ENCODE measurements around the gene RGS9BP. TPM values are rescaled to one million over a fixed set of nuclear protein-coding genes. Genes with fewer than 3 reads are reported as not detected.

The RGS9BP gene
- total RNA-seq, 1 donor from 2014 or later = 2.0 TPM

GRCh38 chr19:32717496-32717895, 41.8 kb downstream of the RGS9BP start:
- Histone ChIP-seq H3K36me3 (peaks cover 21% of the 10 kb centered on the region), H3K9me3 (no peaks in the 10 kb centered on the region), H3K4me3 (no peak overlapping the region), H3K27ac (no peak overlapping the region), H3K27me3 (no peaks in the 10 kb centered on the region), H3K4me1 (no peaks in the 10 kb centered on the region)
- TF ChIP-seq, protein P1, sequence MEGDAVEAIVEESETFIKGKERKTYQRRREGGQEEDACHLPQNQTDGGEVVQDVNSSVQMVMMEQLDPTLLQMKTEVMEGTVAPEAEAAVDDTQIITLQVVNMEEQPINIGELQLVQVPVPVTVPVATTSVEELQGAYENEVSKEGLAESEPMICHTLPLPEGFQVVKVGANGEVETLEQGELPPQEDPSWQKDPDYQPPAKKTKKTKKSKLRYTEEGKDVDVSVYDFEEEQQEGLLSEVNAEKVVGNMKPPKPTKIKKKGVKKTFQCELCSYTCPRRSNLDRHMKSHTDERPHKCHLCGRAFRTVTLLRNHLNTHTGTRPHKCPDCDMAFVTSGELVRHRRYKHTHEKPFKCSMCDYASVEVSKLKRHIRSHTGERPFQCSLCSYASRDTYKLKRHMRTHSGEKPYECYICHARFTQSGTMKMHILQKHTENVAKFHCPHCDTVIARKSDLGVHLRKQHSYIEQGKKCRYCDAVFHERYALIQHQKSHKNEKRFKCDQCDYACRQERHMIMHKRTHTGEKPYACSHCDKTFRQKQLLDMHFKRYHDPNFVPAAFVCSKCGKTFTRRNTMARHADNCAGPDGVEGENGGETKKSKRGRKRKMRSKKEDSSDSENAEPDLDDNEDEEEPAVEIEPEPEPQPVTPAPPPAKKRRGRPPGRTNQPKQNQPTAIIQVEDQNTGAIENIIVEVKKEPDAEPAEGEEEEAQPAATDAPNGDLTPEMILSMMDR (IDR thresholded peaks at IDR 0.05) = no peak
- intact Hi-C loops (cut with DNase I) = no loop called here
- DNase-seq (no peak), ATAC-seq (no peak)

GRCh38 chr19:32718286-32718685, 42.6 kb downstream of the RGS9BP start:
- intact Hi-C loops (cut with DNase I) = no loop called here
- no peak for DNase-seq
- Histone ChIP-seq H3K4me3 (no peak overlapping the region), H3K27me3 (no peaks in the 10 kb centered on the region), H3K4me1 (no peaks in the 10 kb centered on the region), H3K27ac (no peak overlapping the region), H3K36me3 (peaks cover 14% of the 10 kb centered on the region), H3K9me3 (no peaks in the 10 kb centered on the region)
- TF ChIP-seq, protein P1 (IDR thresholded peaks at IDR 0.05) = no peak
- no peak for ATAC-seq

DNA sequence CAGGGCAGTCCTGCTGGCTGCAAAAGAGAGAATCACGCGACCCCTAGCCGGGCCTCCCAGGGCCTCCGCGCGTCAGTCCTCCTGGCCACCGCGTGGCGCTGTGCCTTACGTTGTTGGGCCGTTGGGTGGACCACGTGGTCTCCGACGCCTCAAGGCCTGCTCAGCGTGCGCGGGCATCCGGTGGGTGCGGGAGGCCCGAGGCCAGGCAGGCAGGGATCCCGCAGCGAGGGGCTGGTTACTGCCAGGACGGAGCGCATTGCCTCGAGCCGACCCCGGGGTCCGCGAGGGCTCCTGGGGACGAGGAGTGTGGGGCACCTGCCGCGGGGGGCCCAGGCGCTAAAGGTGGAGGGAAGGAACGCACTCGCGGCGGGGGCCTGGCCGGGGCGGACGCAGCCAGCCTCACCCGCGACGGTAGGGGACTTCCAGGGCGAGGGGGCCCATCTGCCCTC, 44.0 kb downstream of the RGS9BP start, which contains the start of gene TDRD12:
Gene TDRD12, plus strand, starts transcription at position 157 of the 449 bp plus-strand sequence. CDS start 306 bp downstream, outside the sequence.
- Histone ChIP-seq H3K4me1 (no peaks in the 10 kb centered on the region), H3K36me3 (peaks cover 4% of the 10 kb centered on the region), H3K27ac (no peak within 1 kb of the TSS), H3K9me3 (no peaks in the 10 kb centered on the region), H3K27me3 (no peaks in the 10 kb centered on the region), H3K4me3 (no peak within 1 kb of the TSS)
- peak; percentile 26 for ATAC-seq
- intact Hi-C loops (cut with DNase I) = no loop called here
- TF ChIP-seq, protein P1 (IDR thresholded peaks at IDR 0.05) = no peak
- DNase-seq = no peak

- H3K9me3 ChIP-seq = no peaks in the 10 kb centered on the region
- no peak overlapping the region for H3K27ac ChIP-seq
- H3K27me3 ChIP-seq = no peaks in the 10 kb centered on the region
- TF ChIP-seq, protein P1 (IDR thresholded peaks at IDR 0.05) = no peak
- H3K4me1 ChIP-seq = no peaks in the 10 kb centered on the region
- H3K36me3 ChIP-seq = peaks cover 1% of the 10 kb centered on the region
- intact Hi-C loops (cut with DNase I) = no loop called here
- ATAC-seq = no peak
- DNase-seq = no peak
- no peak overlapping the region for H3K4me3 ChIP-seq
Observed at GRCh38 chr19:32720216-32720935, 44.7 kb downstream of the RGS9BP start.

- intact Hi-C loops (cut with DNase I) = no loop called here
- Histone ChIP-seq H3K4me1 (no peaks in the 10 kb centered on the region), H3K36me3 (no peaks in the 10 kb centered on the region), H3K9me3 (no peaks in the 10 kb centered on the region), H3K4me3 (no peak overlapping the region), H3K27me3 (no peaks in the 10 kb centered on the region), H3K27ac (no peak overlapping the region)
- TF ChIP-seq, protein P1 (IDR thresholded peaks at IDR 0.05) = no peak
- ATAC-seq (no peak), DNase-seq (no peak)
Observed at GRCh38 chr19:32720936-32721250, 45.2 kb downstream of the RGS9BP start.

Other genes starting within 250 kb of the RGS9BP start
- gene PDCD5, start 94.7 kb upstream of the RGS9BP start, total RNA-seq = 57.7 TPM
- 35.6 TPM for gene ANKRD27, start 668 bp upstream of the RGS9BP start, total RNA-seq
- gene NUDT19, start 16.0 kb downstream of the RGS9BP start, total RNA-seq = 14.2 TPM
- not detected for gene TDRD12, start 43.9 kb downstream of the RGS9BP start, total RNA-seq
- gene SLC7A9, start 193.9 kb downstream of the RGS9BP start, total RNA-seq = 0.46 TPM